ENCODE results near the gene MIEF1.
A peak's percentile ranks its signal among the peaks of the same experiment; 100 is the strongest.

The MIEF1 gene

GRCh38 chr22:39469681-39470450 lies 32.2 kb upstream of the MIEF1 start:
- H3K4me3 ChIP-seq (replicated peaks; ENCODE audit: insufficient read depth, low read length): no peak overlapping the region
- DNase-seq (ENCODE audit: low read depth in 1 of 2, low spot score in 1 of 2): no peak
- TF ChIP-seq CTCF (IDR thresholded peaks at IDR 0.05; ENCODE audit: insufficient read depth, low read length) (no peak), GABPA (IDR thresholded peaks at IDR 0.05; ENCODE audit: low read depth) (no peak), POLR2AphosphoS5 (IDR thresholded peaks at IDR 0.05; ENCODE audit: low read depth) (no peak), SPI1 (IDR thresholded peaks at IDR 0.05; ENCODE audit: borderline replicate concordance, low read depth) (no peak), REST (IDR thresholded peaks at IDR 0.05; ENCODE audit: insufficient replicate concordance, low read depth) (no peak)
- peak overlapping the region; percentile 38 for H3K27ac ChIP-seq (replicated peaks)
- no peaks in the 10 kb centered on the region for H3K27me3 ChIP-seq (ENCODE audit: insufficient read depth, poor library complexity, severe bottlenecking)

- peak overlapping the region; percentile 45 for H3K27ac ChIP-seq (replicated peaks)
- TF ChIP-seq SPI1 (IDR thresholded peaks at IDR 0.05; ENCODE audit: borderline replicate concordance, low read depth): no peak
- H3K4me3 ChIP-seq (replicated peaks; ENCODE audit: insufficient read depth, low read length): no peak overlapping the region
- no peaks in the 10 kb centered on the region for H3K27me3 ChIP-seq (ENCODE audit: insufficient read depth, poor library complexity, severe bottlenecking)
- no peak for DNase-seq (ENCODE audit: low read depth in 1 of 2, low spot score in 1 of 2)
Observed at GRCh38 chr22:39470451-39471291, 31.4 kb upstream of the MIEF1 start.

- H3K27me3 ChIP-seq (ENCODE audit: insufficient read depth, poor library complexity, severe bottlenecking): no peaks in the 10 kb centered on the region
- no peak overlapping the region for H3K4me3 ChIP-seq (replicated peaks; ENCODE audit: insufficient read depth, low read length)
- peak in 1 of 2 experiments; percentile 73 for DNase-seq (ENCODE audit: low read depth in 1 of 2, low spot score in 1 of 2)
- no peak for TF ChIP-seq REST (IDR thresholded peaks at IDR 0.05; ENCODE audit: insufficient replicate concordance, low read depth)
- no peak for TF ChIP-seq POLR2AphosphoS5 (IDR thresholded peaks at IDR 0.05; ENCODE audit: low read depth)
- peak overlapping the region; percentile 45 for H3K27ac ChIP-seq (replicated peaks)
Observed at GRCh38 chr22:39471381-39472141, 30.5 kb upstream of the MIEF1 start.

GRCh38 chr22:39472570-39473556 lies 29.2 kb upstream of the MIEF1 start:
- peak in 1 of 2 experiments; percentile 50 for DNase-seq (ENCODE audit: low read depth in 1 of 2, low spot score in 1 of 2)
- H3K4me3 ChIP-seq (replicated peaks; ENCODE audit: insufficient read depth, low read length): no peak overlapping the region
- no peaks in the 10 kb centered on the region for H3K27me3 ChIP-seq (ENCODE audit: insufficient read depth, poor library complexity, severe bottlenecking)
- peak overlapping the region; percentile 45 for H3K27ac ChIP-seq (replicated peaks)
- TF ChIP-seq GABPA (IDR thresholded peaks at IDR 0.05; ENCODE audit: low read depth): no peak
- no peak for TF ChIP-seq SPI1 (IDR thresholded peaks at IDR 0.05; ENCODE audit: borderline replicate concordance, low read depth)
- TF ChIP-seq REST (IDR thresholded peaks at IDR 0.05; ENCODE audit: insufficient replicate concordance, low read depth): no peak

Measured in HL-60 (cell line).